Measurements from ENCODE around the gene DAPK2. TPM values are rescaled to one million over a fixed set of nuclear protein-coding genes. Genes with fewer than 3 reads are reported as not detected.

DAPK2 gene
- total RNA-seq, 1 experiment from 2014 or later = 1.4 TPM

- Histone ChIP-seq H3K4me1 (peaks cover 13% of the 10 kb centered on the region), H3K36me3 (ENCODE audit: control insufficient read depth, insufficient read depth, low read length) (no peaks in the 10 kb centered on the region), H3K9me3 (no peaks in the 10 kb centered on the region), H3K4me3 (ENCODE audit: low read depth, low read length) (no peak overlapping the region), H3K27me3 (replicated peaks; ENCODE audit: control insufficient read depth, insufficient read depth, low read length) (no peaks in the 10 kb centered on the region)
- BruUV-seq (replicated peaks) = no TSS peak
- H3K27me3 Mint-ChIP-seq (ENCODE audit: insufficient read depth, unreplicated experiment) = no peaks in the 10 kb centered on the region
- intact Hi-C loops (cut with micrococcal nuclease; ENCODE audit: unreplicated experiment) = no loop called here
- H3K4me1 Mint-ChIP-seq (ENCODE audit: low read depth, unreplicated experiment) = peaks cover 6% of the 10 kb centered on the region
- H3K9me3 Mint-ChIP-seq (ENCODE audit: unreplicated experiment) = no peaks in the 10 kb centered on the region
- H3K27ac Mint-ChIP-seq (ENCODE audit: unreplicated experiment) = no peak overlapping the region
- TF ChIP-seq, protein P1, sequence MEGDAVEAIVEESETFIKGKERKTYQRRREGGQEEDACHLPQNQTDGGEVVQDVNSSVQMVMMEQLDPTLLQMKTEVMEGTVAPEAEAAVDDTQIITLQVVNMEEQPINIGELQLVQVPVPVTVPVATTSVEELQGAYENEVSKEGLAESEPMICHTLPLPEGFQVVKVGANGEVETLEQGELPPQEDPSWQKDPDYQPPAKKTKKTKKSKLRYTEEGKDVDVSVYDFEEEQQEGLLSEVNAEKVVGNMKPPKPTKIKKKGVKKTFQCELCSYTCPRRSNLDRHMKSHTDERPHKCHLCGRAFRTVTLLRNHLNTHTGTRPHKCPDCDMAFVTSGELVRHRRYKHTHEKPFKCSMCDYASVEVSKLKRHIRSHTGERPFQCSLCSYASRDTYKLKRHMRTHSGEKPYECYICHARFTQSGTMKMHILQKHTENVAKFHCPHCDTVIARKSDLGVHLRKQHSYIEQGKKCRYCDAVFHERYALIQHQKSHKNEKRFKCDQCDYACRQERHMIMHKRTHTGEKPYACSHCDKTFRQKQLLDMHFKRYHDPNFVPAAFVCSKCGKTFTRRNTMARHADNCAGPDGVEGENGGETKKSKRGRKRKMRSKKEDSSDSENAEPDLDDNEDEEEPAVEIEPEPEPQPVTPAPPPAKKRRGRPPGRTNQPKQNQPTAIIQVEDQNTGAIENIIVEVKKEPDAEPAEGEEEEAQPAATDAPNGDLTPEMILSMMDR (IDR thresholded peaks at IDR 0.05; ENCODE audit: insufficient read depth in 1 of 2, low read depth in 1 of 2, low read length in 1 of 2, severe bottlenecking in 1 of 2, unreplicated experiment in 1 of 2) = no peak
- ChIA-PET CTCF (no interaction called here), POLR2A (no interaction called here)
- no peaks in the 10 kb centered on the region for H3K36me3 Mint-ChIP-seq (ENCODE audit: insufficient read depth, unreplicated experiment)
- no peak for DNase-seq
- H3K4me3 Mint-ChIP-seq (ENCODE audit: unreplicated experiment) = no peak overlapping the region
Measured at GRCh38 chr15:63977119-63977518, 69.2 kb downstream of the DAPK2 start.

DNA sequence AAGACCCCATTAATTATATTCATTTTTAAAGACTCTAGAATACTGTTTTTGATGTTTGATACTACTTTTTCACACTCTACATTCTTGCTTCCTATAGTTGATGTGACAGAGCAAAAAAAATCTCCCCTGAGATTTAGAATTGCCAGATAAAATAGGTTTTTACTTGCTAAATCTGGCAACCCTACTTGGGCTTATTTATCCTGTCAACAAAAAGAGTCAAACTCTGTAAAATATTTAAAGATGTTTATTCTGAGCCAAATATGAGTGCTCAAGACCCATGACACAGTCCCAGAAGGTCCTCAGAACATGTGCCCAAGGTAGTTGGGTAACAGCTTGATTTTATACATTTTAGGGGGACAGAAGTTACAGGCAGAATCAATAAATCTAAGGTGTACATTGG lies 72.3 kb downstream of the DAPK2 start:
- Mint-ChIP-seq H3K9me3 (ENCODE audit: unreplicated experiment) (no peaks in the 10 kb centered on the region), H3K4me1 (ENCODE audit: low read depth, unreplicated experiment) (peaks cover 17% of the 10 kb centered on the region), H3K27ac (ENCODE audit: unreplicated experiment) (no peak overlapping the region), H3K36me3 (ENCODE audit: insufficient read depth, unreplicated experiment) (no peaks in the 10 kb centered on the region), H3K27me3 (ENCODE audit: insufficient read depth, unreplicated experiment) (no peaks in the 10 kb centered on the region), H3K4me3 (ENCODE audit: unreplicated experiment) (no peak overlapping the region)
- H3K9me3 ChIP-seq = no peaks in the 10 kb centered on the region
- intact Hi-C loops (cut with micrococcal nuclease; ENCODE audit: unreplicated experiment) = loop anchor here (5.0 kb wide), 1 partner anchor 73 kb away; the partner anchor contains the start of gene DAPK2
- ChIA-PET POLR2A (no interaction called here), CTCF (no interaction called here)
- H3K36me3 ChIP-seq (ENCODE audit: control insufficient read depth, insufficient read depth, low read length) = no peaks in the 10 kb centered on the region
- TF ChIP-seq, protein P1 (IDR thresholded peaks at IDR 0.05; ENCODE audit: insufficient read depth in 1 of 2, low read depth in 1 of 2, low read length in 1 of 2, severe bottlenecking in 1 of 2, unreplicated experiment in 1 of 2) = no peak
- H3K4me1 ChIP-seq = peaks cover 24% of the 10 kb centered on the region
- no peak overlapping the region for H3K4me3 ChIP-seq (ENCODE audit: low read depth, low read length)
- no peaks in the 10 kb centered on the region for H3K27me3 ChIP-seq (replicated peaks; ENCODE audit: control insufficient read depth, insufficient read depth, low read length)
- no peak for DNase-seq
- no TSS peak for BruUV-seq (replicated peaks)

GRCh38 chr15:63973212-63974009 lies 72.9 kb downstream of the DAPK2 start:
- no peak for DNase-seq
- H3K4me3 Mint-ChIP-seq (ENCODE audit: unreplicated experiment) = no peak overlapping the region
- peaks cover 11% of the 10 kb centered on the region for H3K4me1 Mint-ChIP-seq (ENCODE audit: low read depth, unreplicated experiment)
- Histone ChIP-seq H3K27me3 (replicated peaks; ENCODE audit: control insufficient read depth, insufficient read depth, low read length) (no peaks in the 10 kb centered on the region), H3K36me3 (ENCODE audit: control insufficient read depth, insufficient read depth, low read length) (no peaks in the 10 kb centered on the region), H3K9me3 (no peaks in the 10 kb centered on the region), H3K4me1 (peaks cover 18% of the 10 kb centered on the region), H3K4me3 (ENCODE audit: low read depth, low read length) (no peak overlapping the region)
- TF ChIP-seq, protein P1 (IDR thresholded peaks at IDR 0.05; ENCODE audit: insufficient read depth in 1 of 2, low read depth in 1 of 2, low read length in 1 of 2, severe bottlenecking in 1 of 2, unreplicated experiment in 1 of 2) = no peak
- no peak overlapping the region for H3K27ac Mint-ChIP-seq (ENCODE audit: unreplicated experiment)
- CTCF ChIA-PET = no interaction called here
- POLR2A ChIA-PET = no interaction called here
- BruUV-seq (replicated peaks) = no TSS peak
- H3K36me3 Mint-ChIP-seq (ENCODE audit: insufficient read depth, unreplicated experiment) = no peaks in the 10 kb centered on the region
- no peaks in the 10 kb centered on the region for H3K27me3 Mint-ChIP-seq (ENCODE audit: insufficient read depth, unreplicated experiment)
- intact Hi-C loops (cut with micrococcal nuclease; ENCODE audit: unreplicated experiment) = loop anchor here (5.0 kb wide), 1 partner anchor 74 kb away; the partner anchor contains the start of gene DAPK2
- no peaks in the 10 kb centered on the region for H3K9me3 Mint-ChIP-seq (ENCODE audit: unreplicated experiment)
